DND-41 (cell line): Measurements from ENCODE around the gene CACNA1S.

Experiments
- ATAC-seq: fragments of 200-7000 bp; cut with Tn5 transposase; 3 replicates; pipeline ENCODE4 v1.9.1; 2021; ENCODE audit warnings: low read depth; ENCODE audit not compliant: insufficient read depth
- DNase-seq: peaks from one replicate; pipeline ENCODE4 v3.0.0-alpha.2; 2020
- H2AFZ ChIP-seq: 2 replicates; pipeline ENCODE4 v1.6.0; 2012; ENCODE audit warnings: low read depth, low read length
- H3K27ac ChIP-seq: 2 replicates; pipeline ENCODE4 v1.5.1; 2012; ENCODE audit warnings: low read length, inconsistent platforms
- H3K27me3 ChIP-seq: fragments of 200-600 bp; sonication (generic); 2 replicates; pipeline ENCODE4 v1.6.0; 2012; ENCODE audit warnings: low read length, mild to moderate bottlenecking, inconsistent platforms; ENCODE audit not compliant: insufficient read depth, poor library complexity
- H3K36me3 ChIP-seq: 2 replicates; pipeline ENCODE4 v1.5.1; 2012; ENCODE audit warnings: low read length, inconsistent platforms; ENCODE audit not compliant: insufficient read depth
- H3K4me1 ChIP-seq: 2 replicates; pipeline ENCODE4 v1.5.1; 2012; ENCODE audit warnings: mild to moderate bottlenecking, low read length; ENCODE audit not compliant: insufficient read depth
- H3K4me2 ChIP-seq: 2 replicates; pipeline ENCODE4 v1.6.0; 2012; ENCODE audit warnings: mild to moderate bottlenecking, moderate library complexity, low read length, inconsistent platforms; ENCODE audit not compliant: insufficient read depth
- H3K4me3 ChIP-seq, 2 experiments: fragments of 200-600 bp in 1 of 2; shearing (Covaris generic) in 1 of 2; 2 replicates each; pipeline ENCODE4 v1.5.1; 2012 to 2016; ENCODE audit warnings: inconsistent platforms in 2 of 2, low read length in 2 of 2, mild to moderate bottlenecking in 2 of 2, low read depth in 1 of 2, moderate library complexity in 1 of 2
- H3K79me2 ChIP-seq: 2 replicates; pipeline ENCODE4 v1.6.0; 2012; ENCODE audit warnings: low read length, inconsistent platforms; ENCODE audit not compliant: insufficient read depth
- H3K9ac ChIP-seq: 2 replicates; pipeline ENCODE4 v1.6.0; 2012; ENCODE audit warnings: low read depth, mild to moderate bottlenecking, inconsistent platforms, low read length, moderate library complexity
- H3K9me3 ChIP-seq: 2 replicates; pipeline ENCODE4 v1.5.1; 2012; ENCODE audit warnings: low read length, moderate library complexity, mild to moderate bottlenecking, inconsistent platforms; ENCODE audit not compliant: insufficient read depth, severe bottlenecking
- H4K20me1 ChIP-seq: 2 replicates; pipeline ENCODE4 v1.6.0; 2012; ENCODE audit warnings: low read length; ENCODE audit not compliant: insufficient read depth
- EZH2 ChIP-seq: IDR thresholded peaks from 3 replicates; pipeline ENCODE4 v1.6.1; 2012; ENCODE audit warnings: borderline replicate concordance, low read depth, mild to moderate bottlenecking, moderate library complexity, low read length, inconsistent platforms; ENCODE audit not compliant: severe bottlenecking
- TF ChIP-seq, protein P1 (sequence below): IDR thresholded peaks from 2 replicates; pipeline ENCODE4 v1.5.1; 2012; ENCODE audit warnings: borderline replicate concordance, low read length, moderate library complexity, mild to moderate bottlenecking; ENCODE audit not compliant: poor library complexity, severe bottlenecking; ENCODE audit errors: extremely low read depth

Gene CACNA1S

DNA sequence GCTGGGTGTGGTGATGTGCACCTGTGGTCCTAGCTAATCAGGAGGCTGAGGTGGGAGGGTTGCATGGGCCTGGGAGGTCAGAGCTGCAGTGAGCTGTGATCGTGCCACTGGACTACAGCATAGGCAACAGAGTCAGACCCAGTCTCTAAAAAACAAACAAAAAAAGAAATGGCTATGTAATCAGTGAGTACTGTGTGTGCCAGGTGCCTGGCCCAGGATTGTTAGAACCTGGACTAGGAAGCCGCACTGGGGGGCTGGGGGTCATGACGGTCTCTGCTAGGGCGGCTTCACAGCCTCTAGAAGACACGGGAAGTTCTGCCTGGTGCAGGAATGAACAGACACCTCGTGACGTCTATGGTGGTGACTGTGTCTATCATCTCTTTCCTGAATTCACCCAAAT lies 33.6 kb upstream of the CACNA1S start:
- Histone ChIP-seq H3K36me3 (peaks cover 96% of the 10 kb centered on the region), H3K4me1 (no peaks in the 10 kb centered on the region), H3K9me3 (no peaks in the 10 kb centered on the region), H3K4me2 (no peak overlapping the region), H2AFZ (no peak overlapping the region), H3K27me3 (no peaks in the 10 kb centered on the region), H3K9ac (no peak overlapping the region), H4K20me1 (peaks cover 19% of the 10 kb centered on the region), H3K27ac (no peak overlapping the region), H3K4me3 (no peak overlapping the region), H3K79me2 (no peaks in the 10 kb centered on the region)
- no peak for DNase-seq
- TF ChIP-seq, protein P1, sequence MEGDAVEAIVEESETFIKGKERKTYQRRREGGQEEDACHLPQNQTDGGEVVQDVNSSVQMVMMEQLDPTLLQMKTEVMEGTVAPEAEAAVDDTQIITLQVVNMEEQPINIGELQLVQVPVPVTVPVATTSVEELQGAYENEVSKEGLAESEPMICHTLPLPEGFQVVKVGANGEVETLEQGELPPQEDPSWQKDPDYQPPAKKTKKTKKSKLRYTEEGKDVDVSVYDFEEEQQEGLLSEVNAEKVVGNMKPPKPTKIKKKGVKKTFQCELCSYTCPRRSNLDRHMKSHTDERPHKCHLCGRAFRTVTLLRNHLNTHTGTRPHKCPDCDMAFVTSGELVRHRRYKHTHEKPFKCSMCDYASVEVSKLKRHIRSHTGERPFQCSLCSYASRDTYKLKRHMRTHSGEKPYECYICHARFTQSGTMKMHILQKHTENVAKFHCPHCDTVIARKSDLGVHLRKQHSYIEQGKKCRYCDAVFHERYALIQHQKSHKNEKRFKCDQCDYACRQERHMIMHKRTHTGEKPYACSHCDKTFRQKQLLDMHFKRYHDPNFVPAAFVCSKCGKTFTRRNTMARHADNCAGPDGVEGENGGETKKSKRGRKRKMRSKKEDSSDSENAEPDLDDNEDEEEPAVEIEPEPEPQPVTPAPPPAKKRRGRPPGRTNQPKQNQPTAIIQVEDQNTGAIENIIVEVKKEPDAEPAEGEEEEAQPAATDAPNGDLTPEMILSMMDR = no peak
- no peak for TF ChIP-seq EZH2
- ATAC-seq = no peak

DNA sequence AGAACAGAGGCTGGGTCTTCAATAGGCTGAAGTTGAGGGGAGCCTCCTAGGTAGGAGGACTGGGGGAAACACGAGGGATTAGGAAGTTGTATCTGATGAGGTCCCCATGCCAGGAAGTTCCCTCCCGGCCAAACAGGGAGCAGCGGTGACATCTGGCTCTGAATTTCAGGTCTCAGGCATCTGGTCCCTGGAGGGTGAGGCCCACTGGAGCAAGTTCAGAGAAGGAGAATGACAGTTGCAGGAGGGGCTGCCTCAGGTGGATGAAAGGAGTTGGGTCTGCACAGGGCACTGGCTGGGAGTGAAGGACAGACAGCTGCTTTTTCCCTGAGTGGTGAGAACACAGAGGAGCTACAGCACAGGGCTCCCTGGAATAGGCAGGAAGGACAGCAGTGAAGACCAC lies 32.9 kb upstream of the CACNA1S start:
- peaks cover 95% of the 10 kb centered on the region for H3K36me3 ChIP-seq

DNA sequence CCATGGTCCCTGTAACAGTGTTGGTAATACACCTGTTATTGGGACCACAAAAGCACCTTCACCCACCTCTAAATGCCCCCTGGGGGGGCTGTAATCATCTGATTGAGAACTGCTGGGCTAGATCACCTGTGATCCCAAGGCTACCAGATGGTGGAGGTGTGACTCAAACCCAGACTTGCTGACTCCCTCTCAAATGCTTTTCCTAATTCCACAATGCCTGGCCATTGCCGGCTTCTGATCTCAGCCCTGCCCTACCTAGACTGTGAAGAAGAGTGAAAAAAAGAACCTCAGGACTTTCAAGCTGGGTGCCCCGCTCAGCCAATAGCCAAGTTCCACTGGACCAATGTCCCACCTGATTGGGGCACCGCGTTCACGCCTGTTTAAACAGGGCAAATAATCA lies 32.5 kb upstream of the CACNA1S start:
- no peak overlapping the region for H3K4me3 ChIP-seq
- H3K9ac ChIP-seq = no peak overlapping the region
- H3K27ac ChIP-seq = no peak overlapping the region
- no peak overlapping the region for H2AFZ ChIP-seq
- no peak for DNase-seq
- no peak overlapping the region for H3K4me2 ChIP-seq
- H3K79me2 ChIP-seq = no peaks in the 10 kb centered on the region
- H3K9me3 ChIP-seq = no peaks in the 10 kb centered on the region
- peaks cover 95% of the 10 kb centered on the region for H3K36me3 ChIP-seq
- TF ChIP-seq, protein P1 = no peak
- no peak for TF ChIP-seq EZH2
- H4K20me1 ChIP-seq = peaks cover 20% of the 10 kb centered on the region
- ATAC-seq = no peak
- no peaks in the 10 kb centered on the region for H3K4me1 ChIP-seq
- no peaks in the 10 kb centered on the region for H3K27me3 ChIP-seq

More for the DNA sequence above, 32.9 kb upstream of the CACNA1S start:
- no peaks in the 10 kb centered on the region for H3K79me2 ChIP-seq
- H3K27me3 ChIP-seq = no peaks in the 10 kb centered on the region
- H3K4me3 ChIP-seq = no peak overlapping the region
- TF ChIP-seq, protein P1 = no peak
- no peak for TF ChIP-seq EZH2
- peaks cover 20% of the 10 kb centered on the region for H4K20me1 ChIP-seq
- H3K4me2 ChIP-seq = no peak overlapping the region
- no peak for DNase-seq
- no peak overlapping the region for H3K9ac ChIP-seq
- H3K4me1 ChIP-seq = no peaks in the 10 kb centered on the region
- no peaks in the 10 kb centered on the region for H3K9me3 ChIP-seq
- no peak overlapping the region for H3K27ac ChIP-seq
- no peak overlapping the region for H2AFZ ChIP-seq
- ATAC-seq = no peak

DNA sequence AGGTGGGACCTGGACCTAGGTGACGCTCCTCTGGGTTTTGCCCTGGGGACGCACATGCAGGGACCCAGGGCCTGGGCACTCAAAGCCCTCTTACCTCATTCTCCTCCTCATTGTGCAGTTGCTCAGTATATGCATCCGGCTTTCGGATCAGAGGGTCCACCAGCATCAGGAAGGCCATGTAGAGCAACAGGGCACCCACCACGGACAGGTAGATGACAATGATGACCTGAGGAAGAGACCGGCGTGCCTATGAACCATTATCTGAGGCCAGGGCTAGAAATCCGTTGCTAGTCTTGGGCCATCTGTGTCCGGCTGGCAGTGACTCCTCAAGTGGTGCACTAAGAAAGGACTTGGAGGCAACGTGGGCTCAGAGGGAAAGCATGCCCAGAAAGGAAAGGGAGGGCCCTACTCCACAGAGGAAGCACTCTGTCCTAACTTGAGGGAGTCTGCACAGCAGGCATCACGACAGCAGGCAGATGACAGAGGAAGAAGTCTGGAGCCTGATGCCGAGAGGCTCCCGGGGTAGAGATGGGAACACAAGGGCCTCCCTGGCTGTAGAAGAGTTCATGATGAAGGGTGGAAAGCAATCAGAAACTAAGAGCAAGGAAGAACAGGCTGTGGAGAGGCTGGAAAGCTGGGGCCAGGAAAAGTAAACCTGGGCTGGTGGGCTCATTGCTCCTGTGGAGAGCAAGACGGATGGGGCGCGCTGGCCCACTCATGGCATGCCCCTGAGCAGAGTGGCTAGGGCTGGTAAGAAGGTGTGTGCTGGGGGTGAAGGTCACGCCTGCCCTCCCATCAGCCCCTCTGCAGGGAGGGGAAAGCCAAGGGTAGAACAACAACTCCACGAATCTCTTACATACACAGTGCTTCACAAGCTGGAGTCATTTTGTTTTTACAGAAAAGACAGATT lies 31.8 kb upstream of the CACNA1S start:
- Histone ChIP-seq H3K9me3 (no peaks in the 10 kb centered on the region), H2AFZ (no peak overlapping the region), H4K20me1 (peaks cover 22% of the 10 kb centered on the region), H3K27me3 (no peaks in the 10 kb centered on the region), H3K9ac (no peak overlapping the region), H3K79me2 (no peaks in the 10 kb centered on the region), H3K27ac (no peak overlapping the region), H3K36me3 (peaks cover 95% of the 10 kb centered on the region), H3K4me2 (no peak overlapping the region), H3K4me1 (no peaks in the 10 kb centered on the region), H3K4me3 (no peak overlapping the region)
- ATAC-seq = no peak
- no peak for TF ChIP-seq EZH2
- TF ChIP-seq, protein P1 = no peak
- DNase-seq = no peak
